ENCODE measurements around the gene LRRC71.

DNA sequence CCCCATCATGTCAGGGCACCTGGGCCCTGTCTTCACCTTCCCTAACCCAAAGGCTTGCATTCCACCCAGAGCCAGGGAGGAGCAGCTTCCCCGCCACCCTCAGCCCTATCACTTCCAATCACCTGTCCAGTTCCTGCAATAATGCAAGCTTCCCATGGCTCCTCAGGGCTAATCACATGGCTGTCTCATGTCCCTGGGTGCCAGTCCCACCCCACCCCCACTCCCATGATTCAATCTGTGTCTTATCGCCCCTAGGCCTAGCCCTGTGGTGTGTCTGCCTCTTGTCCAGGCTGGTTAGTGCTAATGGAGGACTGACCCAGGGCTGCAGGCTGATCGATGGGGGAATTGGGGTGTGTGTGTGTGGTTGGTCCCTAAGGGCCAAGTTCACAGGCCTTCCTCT lies 37.9 kb upstream of the LRRC71 start:
- TF ChIP-seq, protein P1, sequence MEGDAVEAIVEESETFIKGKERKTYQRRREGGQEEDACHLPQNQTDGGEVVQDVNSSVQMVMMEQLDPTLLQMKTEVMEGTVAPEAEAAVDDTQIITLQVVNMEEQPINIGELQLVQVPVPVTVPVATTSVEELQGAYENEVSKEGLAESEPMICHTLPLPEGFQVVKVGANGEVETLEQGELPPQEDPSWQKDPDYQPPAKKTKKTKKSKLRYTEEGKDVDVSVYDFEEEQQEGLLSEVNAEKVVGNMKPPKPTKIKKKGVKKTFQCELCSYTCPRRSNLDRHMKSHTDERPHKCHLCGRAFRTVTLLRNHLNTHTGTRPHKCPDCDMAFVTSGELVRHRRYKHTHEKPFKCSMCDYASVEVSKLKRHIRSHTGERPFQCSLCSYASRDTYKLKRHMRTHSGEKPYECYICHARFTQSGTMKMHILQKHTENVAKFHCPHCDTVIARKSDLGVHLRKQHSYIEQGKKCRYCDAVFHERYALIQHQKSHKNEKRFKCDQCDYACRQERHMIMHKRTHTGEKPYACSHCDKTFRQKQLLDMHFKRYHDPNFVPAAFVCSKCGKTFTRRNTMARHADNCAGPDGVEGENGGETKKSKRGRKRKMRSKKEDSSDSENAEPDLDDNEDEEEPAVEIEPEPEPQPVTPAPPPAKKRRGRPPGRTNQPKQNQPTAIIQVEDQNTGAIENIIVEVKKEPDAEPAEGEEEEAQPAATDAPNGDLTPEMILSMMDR (IDR thresholded peaks at IDR 0.05; ENCODE audit: borderline replicate concordance, extremely low read depth, low read length, poor library complexity, severe bottlenecking): no peak
- TF ChIP-seq EZH2 (IDR thresholded peaks at IDR 0.05; ENCODE audit: borderline replicate concordance, low read depth, low read length, severe bottlenecking): no peak
